Fibroblast of pulmonary artery (primary cell): ENCODE measurements around the gene RAB3C.
A peak's percentile ranks its signal among the peaks of the same experiment; 100 is the strongest.

ENCODE experiments used
- DNase-seq: peaks from one replicate; pipeline ENCODE4 v3.0.0-alpha.2; 2010; ENCODE audit warnings: low read depth
- H3K4me3 ChIP-seq: replicated peaks from 2 replicates; pipeline ENCODE4 v1.5.1; 2011; ENCODE audit warnings: low read depth, mild to moderate bottlenecking, control low read depth, low read length, moderate library complexity
- TF ChIP-seq, protein P1 (sequence below): IDR thresholded peaks from 2 replicates; pipeline ENCODE4 v1.5.1; 2011; ENCODE audit warnings: mild to moderate bottlenecking, control low read depth, low read length, inconsistent platforms; ENCODE audit errors: missing control alignments

The RAB3C gene

DNA sequence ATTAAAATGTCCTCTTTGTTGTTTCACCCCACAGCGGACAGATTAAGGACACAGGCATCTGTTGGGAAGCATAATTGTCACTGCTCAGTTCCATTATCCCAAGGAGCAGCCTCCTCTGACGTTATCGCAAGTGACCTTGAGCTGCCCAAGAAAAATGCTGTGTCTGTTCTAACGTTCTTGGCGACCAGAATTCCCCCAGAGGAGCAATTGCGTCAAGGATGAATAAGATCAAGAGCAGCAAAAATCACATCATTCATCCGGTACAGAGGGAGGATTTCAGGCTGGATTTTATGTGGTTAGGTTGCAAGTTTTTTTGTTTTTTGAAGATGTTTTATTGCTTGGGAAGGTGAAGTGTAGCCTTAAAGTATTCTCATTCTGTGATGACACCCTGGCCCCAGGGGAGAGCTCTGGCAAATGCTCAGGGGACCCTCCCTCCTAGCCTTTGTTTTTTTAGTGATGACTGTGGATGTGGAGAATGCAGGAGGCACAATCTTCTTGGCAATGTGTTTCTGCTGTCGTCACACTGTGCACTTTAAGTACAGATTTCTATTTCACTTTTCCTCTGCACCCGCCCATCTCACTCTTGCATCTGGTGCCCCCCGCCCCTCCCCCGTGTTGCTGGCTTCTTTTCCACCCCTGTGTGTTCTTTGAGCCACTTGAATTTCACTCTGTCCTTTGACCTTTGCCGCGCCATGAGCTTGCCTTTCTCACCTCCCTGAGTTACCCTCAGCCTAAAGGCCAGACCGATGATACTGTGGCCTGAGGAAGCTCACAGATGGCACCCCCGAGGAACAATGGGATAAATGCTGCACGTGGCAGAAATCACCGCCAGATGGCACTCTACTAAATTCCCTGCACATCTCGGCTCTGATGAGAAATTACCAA, 308.5 kb downstream of the RAB3C start:
- peak overlapping the region; percentile 50 for H3K4me3 ChIP-seq
- peak; percentile 94 for DNase-seq
- TF ChIP-seq, protein P1, sequence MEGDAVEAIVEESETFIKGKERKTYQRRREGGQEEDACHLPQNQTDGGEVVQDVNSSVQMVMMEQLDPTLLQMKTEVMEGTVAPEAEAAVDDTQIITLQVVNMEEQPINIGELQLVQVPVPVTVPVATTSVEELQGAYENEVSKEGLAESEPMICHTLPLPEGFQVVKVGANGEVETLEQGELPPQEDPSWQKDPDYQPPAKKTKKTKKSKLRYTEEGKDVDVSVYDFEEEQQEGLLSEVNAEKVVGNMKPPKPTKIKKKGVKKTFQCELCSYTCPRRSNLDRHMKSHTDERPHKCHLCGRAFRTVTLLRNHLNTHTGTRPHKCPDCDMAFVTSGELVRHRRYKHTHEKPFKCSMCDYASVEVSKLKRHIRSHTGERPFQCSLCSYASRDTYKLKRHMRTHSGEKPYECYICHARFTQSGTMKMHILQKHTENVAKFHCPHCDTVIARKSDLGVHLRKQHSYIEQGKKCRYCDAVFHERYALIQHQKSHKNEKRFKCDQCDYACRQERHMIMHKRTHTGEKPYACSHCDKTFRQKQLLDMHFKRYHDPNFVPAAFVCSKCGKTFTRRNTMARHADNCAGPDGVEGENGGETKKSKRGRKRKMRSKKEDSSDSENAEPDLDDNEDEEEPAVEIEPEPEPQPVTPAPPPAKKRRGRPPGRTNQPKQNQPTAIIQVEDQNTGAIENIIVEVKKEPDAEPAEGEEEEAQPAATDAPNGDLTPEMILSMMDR, result peak; percentile 73

DNA sequence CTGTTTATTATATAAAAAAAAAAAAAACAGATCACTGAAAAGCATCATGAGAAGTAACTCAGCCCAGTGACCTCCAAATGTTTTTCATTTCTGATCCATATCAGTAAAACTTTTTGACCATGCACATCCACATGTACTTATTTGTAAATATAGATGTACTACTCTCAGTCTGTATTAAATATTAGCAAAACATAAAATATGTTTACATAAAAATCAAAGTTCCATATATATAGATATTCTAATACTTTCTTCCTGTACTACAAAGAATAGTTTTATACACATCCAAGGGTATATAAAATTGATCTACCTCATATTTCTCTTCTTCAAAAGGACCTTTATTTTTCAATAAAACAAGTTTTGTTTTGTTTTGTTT, 309.1 kb downstream of the RAB3C start:
- H3K4me3 ChIP-seq, result peak overlapping the region; percentile 50
- no peak for DNase-seq

DNA sequence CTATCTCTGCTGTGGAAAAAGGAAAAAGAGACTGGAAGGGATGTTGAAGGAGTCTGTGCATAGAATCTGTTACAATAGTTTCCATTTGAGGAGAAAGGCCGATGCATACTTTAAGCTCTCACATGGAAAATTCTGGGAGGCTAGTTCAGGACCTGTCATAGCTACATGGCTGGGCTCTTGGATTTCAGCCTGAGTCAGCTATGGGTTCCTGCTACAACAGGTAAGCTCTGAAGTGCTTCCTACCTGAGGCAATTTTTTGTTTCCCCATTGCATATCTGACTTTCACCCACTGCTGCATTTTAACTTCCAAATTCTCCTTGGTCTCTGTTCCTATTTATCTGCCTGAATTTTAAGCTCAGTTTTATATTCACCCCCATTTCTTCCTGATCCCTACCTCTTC, 310.7 kb downstream of the RAB3C start:
- TF ChIP-seq, protein P1, result no peak
- no peak overlapping the region for H3K4me3 ChIP-seq

More for the DNA sequence above, 309.1 kb downstream of the RAB3C start:
- TF ChIP-seq, protein P1, result no peak

DNA sequence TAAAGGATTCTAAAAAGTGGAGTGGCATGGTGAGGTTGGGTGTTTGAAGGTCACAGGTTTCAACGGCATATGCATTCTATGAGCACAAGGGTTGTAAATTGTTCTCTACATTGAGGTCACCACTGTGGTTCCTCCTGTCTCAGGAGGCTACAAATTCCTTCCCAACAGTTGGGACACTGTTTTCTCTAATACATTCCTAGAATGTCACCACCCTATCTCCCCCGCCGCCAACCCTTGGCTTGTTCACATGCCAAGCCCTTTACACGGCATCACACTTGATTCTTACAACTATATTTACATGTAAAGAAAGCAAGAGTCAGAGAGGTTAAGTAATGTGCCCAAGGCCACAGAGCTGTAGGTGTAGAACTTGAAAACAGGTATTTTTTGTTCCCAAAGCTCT, 315.1 kb downstream of the RAB3C start:
- no peak overlapping the region for H3K4me3 ChIP-seq
- DNase-seq, result no peak
- TF ChIP-seq, protein P1, result no peak

More for the DNA sequence above, 310.7 kb downstream of the RAB3C start:
- DNase-seq, result no peak

DNA sequence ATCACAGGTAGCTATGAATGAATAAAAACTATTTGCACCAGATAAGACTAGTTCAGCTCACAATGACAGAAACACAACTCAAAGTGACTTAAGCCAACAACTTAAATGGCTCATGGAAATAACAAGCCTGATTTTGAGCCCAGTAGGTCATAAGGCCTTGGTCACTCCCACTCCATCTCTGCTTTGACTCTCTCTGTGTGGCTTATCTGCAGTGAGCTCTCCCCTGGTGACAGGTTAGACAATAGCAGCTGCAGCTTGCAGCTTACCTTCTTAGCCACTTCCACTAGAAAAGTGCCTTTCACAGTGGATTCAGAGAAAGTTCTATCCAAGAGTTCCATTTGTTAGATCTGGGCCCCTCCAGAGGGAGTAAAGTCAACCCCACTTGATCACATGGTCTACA, 315.7 kb downstream of the RAB3C start:
- H3K4me3 ChIP-seq, result no peak overlapping the region
- TF ChIP-seq, protein P1, result no peak
- no peak for DNase-seq

DNA sequence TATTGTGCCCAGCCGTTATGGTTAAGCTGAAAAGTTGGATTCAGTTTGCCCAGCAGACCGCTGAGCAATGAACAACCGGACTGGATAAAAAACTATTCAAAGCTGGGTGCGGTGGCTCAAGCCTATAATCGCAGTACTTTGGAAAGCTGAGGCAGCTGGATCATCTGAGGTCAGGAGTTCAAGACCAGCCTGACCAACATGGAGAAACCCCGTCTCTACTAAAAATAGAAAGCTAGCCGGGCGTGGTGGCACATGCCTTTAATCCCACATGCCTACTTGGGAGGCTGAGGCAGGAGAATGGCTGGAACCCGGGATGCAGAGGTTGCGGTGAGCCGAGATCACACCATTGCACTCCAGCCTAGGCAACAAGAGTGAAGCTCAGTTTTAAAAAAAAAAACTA, 318.4 kb downstream of the RAB3C start:
- TF ChIP-seq, protein P1, result no peak
- H3K4me3 ChIP-seq, result no peak overlapping the region
- DNase-seq, result no peak

DNA sequence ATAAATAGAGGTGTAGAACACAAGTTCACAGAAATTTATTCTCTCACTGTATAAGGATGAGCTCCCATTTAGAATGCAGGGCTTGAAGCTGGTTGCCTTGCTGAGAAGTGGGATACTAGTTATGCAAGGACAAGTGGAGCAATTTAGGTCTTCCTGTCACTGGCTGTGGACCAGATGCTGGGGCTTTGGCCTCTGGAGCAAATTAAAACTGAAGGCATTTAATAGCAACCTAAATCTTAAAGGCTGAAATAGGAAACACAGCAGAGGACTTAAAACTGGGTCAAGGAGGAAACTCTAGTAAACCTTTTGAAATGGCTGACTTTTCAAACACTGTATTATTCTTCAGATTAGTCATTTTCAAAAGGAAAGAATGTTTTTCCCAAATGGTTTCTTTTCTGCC, 319.4 kb downstream of the RAB3C start:
- no peak for DNase-seq
- TF ChIP-seq, protein P1, result no peak
- H3K4me3 ChIP-seq, result no peak overlapping the region
